Fibroblast of the conjunctiva (primary cell): ENCODE data around the gene NRXN3.

ENCODE experiments used
- DNase-seq: peaks from one replicate; pipeline ENCODE4 v3.0.0-alpha.2; 2010; ENCODE audit warnings: low read depth

Gene NRXN3

GRCh38 chr14:79540394-79540793 is 1370.2 kb downstream of the NRXN3 start:
- no peak for DNase-seq

- no peak for DNase-seq
These were observed 1371.9 kb downstream of the NRXN3 start for GRCh38 chr14:79542121-79542520.

GRCh38 chr14:79543348-79543747 is 1373.2 kb downstream of the NRXN3 start:
- no peak for DNase-seq

- no peak for DNase-seq
These were observed 1374.0 kb downstream of the NRXN3 start for GRCh38 chr14:79543967-79544697.

GRCh38 chr14:79544698-79545070 is 1374.5 kb downstream of the NRXN3 start:
- DNase-seq: no peak

- DNase-seq: no peak
These were observed 1378.7 kb downstream of the NRXN3 start for GRCh38 chr14:79548836-79549235.

- no peak for DNase-seq
These were observed 1379.3 kb downstream of the NRXN3 start for GRCh38 chr14:79549515-79549914.

- no peak for DNase-seq
These were observed 1381.3 kb downstream of the NRXN3 start for GRCh38 chr14:79551523-79551922.

- no peak for DNase-seq
These were observed 1382.6 kb downstream of the NRXN3 start for GRCh38 chr14:79552778-79553177.

- no peak for DNase-seq
These were observed 1384.6 kb downstream of the NRXN3 start for GRCh38 chr14:79554816-79555215.

GRCh38 chr14:79555429-79555828 is 1385.3 kb downstream of the NRXN3 start:
- DNase-seq: no peak

GRCh38 chr14:79557309-79557708 is 1387.1 kb downstream of the NRXN3 start:
- DNase-seq: no peak

- DNase-seq: no peak
These were observed 1392.0 kb downstream of the NRXN3 start for GRCh38 chr14:79562185-79562584.

GRCh38 chr14:79564371-79564770 is 1394.2 kb downstream of the NRXN3 start:
- DNase-seq: no peak

GRCh38 chr14:79567306-79567705 is 1397.1 kb downstream of the NRXN3 start:
- DNase-seq: no peak

GRCh38 chr14:79568594-79568993 is 1398.4 kb downstream of the NRXN3 start:
- DNase-seq: no peak

- DNase-seq: no peak
These were observed 1398.9 kb downstream of the NRXN3 start for GRCh38 chr14:79569072-79569471.

- no peak for DNase-seq
These were observed 1400.5 kb downstream of the NRXN3 start for GRCh38 chr14:79570648-79571047.

- no peak for DNase-seq
These were observed 1401.2 kb downstream of the NRXN3 start for GRCh38 chr14:79571366-79571765.

GRCh38 chr14:79573486-79573885 is 1403.3 kb downstream of the NRXN3 start:
- no peak for DNase-seq

GRCh38 chr14:79575032-79575431 is 1404.9 kb downstream of the NRXN3 start:
- DNase-seq: no peak

GRCh38 chr14:79576424-79576823 is 1406.3 kb downstream of the NRXN3 start:
- DNase-seq: no peak

- no peak for DNase-seq
These were observed 1408.3 kb downstream of the NRXN3 start for GRCh38 chr14:79578470-79578869.

- no peak for DNase-seq
These were observed 1410.2 kb downstream of the NRXN3 start for GRCh38 chr14:79580414-79580813.
